Inflammatory macrophage treated with lipopolysaccharide for 4 hours (primary cell): ENCODE data around the gene CPXM1.
A peak's percentile ranks its signal among the peaks of the same experiment; 100 is the strongest.
"Not testable (repeated sequence)": the region's sequence is repeated elsewhere in the genome, so short reads cannot be mapped to it uniquely, and the experiment has no call there.

ENCODE experiments used
- DNase-seq: peaks from one replicate; pipeline ENCODE4 v3.0.0-alpha.2; 2020

CPXM1 gene

DNA sequence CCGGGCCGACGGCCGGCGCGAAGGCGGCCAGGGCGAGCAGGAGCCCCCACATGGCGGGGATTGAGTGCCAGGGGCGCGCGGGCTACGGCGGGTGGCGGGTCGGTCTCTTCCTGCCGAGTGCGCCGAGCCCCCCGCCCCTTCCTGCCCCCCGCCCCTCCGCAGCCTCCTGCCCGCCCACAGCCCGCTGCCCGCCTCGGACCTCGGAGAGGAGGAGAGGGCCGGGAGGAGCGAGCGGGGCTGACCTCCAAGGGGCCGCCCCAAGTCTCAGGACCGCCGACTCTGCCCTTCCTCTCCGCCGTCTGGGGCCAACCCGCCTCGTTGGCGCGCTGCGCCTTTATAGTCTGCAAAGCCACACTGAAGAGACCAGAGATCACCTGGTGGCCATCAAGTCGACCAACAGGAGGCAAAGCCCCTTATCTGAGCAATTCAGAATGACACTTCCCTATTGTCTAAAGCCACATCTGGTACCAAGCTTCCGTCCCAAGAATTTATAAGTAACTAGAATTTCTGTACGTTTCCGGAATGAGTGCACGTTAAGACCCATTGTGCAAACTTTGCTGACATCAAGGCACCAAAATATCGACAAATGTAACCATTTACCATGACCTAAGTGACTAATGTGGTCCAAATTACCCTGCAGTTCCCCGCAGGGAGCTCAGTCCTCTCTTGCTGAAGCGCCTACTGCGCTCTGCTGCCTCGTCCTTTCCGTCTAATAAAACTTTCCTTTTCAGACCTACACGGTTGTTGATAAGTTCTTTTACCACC, at the start of gene CPXM1:
Gene CPXM1 (minus strand): TSS at position 107 of the 765 bp plus-strand sequence. CDS start 55 bp downstream, at position 52.
- peak; percentile 87 for DNase-seq

DNA sequence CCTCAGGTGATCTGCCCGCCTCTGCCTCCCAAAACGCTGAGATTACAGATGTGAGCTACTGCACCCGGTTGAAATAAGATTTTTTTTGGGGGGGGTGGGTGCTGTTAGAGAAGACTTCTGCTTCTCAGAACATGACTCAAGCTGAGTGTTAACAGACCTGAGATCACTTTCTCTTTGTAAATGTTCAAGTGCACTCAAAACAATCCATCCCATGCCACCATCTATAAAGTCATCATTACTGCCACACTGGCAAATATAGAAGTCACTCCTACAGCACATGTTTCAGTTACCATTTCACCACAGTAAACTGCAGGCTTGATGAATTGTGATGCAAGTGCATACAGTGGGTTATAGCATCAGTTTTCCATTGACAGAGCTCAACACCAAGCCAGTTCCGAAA, 49.1 kb upstream of the CPXM1 start:
- DNase-seq = peak; percentile 30

DNA sequence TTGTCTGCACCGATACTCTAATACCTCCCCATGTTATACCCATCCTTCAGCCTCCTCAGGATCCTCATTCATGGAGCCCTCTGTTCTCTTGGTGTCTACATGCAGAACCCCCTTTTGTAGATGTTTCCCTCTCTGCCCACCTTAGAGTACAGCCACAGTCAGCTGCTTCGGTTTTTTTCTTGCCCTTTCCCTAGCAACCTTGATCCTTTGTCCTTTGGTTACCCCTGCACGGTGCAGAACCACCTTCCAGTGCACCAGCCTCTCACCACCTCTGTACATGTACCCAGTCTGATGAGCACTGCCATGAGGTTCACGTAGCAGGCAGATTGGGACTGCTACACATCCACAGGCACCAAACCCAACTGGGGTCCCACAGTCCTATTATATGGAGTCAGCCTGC, 47.4 kb upstream of the CPXM1 start:
- no peak for DNase-seq

DNA sequence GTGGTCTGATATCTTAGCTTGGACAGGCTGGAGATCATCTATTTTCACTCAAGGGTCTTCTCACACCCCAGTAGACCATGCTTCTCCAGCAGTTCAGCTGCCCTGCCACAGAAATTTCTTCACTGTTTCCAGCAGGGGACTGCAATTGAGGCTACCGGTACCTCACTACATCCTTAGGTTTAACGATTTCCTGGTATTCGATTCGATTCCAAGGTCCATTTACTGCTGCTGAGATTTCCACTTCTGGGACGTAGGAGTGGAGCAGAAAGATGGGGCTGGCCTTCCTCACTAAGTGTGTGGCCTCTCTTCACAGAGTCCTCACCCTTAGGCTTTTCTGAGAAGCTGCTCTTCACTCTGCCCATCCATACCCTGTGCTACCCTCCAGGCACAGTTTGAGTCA, 46.3 kb upstream of the CPXM1 start:
- DNase-seq = no peak

DNA sequence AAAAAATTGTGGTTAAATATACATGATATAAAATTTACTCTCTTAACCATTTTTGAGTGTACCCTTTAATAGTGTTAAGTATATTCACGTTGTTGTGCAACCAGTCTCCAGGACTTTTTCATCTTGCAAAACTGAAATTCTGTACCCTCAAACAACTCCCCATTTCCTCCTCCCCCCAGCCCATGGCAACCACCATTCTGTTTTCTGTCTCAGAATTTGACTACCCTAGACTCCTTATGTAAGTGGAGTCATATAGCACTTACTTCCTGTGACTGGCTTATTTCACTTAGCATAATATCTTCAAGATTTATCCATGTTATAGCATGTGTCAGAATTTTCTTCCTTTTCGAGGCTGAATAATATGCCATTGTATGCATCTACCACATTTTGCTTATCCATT, 45.2 kb upstream of the CPXM1 start:
- peak; percentile 25 for DNase-seq

DNA sequence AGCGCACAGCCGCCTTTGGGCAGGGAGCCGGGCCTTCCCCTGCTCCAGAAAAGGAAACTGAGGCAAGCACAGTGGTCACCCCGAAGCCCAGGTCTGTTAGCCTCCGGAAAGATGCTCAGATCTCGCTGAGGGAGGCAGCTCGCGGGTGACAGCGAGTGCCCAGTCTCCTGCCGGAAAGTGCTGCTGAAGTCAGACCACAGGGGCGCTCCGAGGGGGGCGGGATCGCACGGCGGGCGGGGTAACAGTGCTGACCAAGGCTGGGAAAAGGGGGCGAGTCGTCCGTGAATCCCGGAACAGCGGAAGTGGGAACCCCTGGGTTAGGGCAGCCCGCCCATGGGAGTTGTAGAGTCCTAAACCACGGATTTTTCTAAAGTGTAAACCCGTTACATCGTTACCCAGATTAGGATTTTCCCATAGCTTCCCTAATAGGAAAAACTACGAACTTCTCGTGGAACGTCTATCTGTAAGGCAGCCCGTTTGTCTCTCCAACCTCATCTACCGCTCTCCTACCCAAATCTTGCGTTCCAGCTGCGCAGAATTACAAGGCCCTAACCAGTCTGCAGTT, 40.6 kb upstream of the CPXM1 start:
- DNase-seq = peak; percentile 55

DNA sequence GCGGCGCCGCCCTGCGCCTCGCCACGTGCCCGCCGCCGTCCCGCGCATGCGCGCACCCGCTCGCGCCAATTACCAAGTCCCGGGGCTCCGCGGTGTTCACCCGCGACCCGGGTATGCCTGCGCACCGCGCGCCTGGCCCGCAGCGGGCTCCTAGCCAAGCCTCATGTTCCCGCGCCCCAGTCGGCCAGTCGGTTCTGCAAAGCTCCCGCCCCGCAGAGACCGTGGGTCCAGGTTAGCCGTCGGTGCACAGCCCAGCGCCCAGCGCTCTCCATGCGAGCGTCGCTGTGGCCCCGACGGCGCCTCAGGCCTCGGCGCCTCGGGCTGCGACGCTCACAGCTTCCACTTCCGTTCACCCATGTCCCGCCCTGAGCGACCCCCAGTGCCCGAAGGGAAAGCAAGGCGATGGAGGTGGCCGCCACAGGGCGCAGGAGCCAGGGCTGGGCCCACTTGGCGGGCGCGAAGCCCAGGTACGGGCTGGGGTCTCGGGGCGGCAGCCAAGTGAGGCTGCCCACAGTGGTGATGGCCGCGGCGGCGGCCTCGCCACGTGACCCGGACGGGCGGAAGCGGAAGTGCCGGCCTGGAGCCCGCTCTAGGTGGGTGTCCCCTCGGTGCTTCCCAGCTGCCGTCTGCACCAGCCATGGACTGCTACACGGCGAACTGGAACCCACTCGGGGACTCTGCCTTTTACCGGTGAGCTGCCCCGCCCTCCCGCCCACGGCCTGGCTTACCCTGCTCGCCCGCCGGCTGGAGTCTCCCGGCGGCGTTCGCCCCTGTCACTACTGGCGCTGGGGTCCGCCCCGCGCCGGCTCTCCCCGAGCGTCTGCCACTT, 39.9 kb upstream of the CPXM1 start, which contains the start of the genes PCED1A and VPS16:
Gene PCED1A (minus strand): TSS at position 518 of the 829 bp plus-strand sequence. CDS start 743 bp downstream, outside the sequence.
Gene VPS16 (plus strand): TSS at position 608 of the 829 bp plus-strand sequence. CDS start 30 bp downstream, at position 638.
- peak; percentile 89 for DNase-seq

DNA sequence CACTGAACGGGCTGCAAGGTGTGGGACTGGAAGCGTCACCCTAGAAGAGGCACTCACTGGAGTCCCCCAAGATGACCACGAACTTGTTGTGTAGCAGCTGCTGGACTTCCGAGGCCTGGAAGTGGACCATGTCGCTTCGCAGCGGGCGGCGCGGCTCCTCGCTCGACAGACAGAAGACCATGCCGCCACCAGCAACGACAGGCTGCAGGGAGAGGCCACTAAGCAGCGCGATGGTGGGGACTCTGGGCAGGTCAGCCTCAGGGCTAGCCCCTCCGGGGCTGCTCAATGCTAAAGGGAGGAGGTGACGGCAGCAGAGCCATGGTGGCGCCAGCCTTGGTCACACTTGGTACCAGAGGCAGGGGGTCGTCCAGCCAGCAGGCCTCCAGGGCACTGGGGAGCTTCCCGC, 39.3 kb upstream of the CPXM1 start:
- DNase-seq = no peak

DNA sequence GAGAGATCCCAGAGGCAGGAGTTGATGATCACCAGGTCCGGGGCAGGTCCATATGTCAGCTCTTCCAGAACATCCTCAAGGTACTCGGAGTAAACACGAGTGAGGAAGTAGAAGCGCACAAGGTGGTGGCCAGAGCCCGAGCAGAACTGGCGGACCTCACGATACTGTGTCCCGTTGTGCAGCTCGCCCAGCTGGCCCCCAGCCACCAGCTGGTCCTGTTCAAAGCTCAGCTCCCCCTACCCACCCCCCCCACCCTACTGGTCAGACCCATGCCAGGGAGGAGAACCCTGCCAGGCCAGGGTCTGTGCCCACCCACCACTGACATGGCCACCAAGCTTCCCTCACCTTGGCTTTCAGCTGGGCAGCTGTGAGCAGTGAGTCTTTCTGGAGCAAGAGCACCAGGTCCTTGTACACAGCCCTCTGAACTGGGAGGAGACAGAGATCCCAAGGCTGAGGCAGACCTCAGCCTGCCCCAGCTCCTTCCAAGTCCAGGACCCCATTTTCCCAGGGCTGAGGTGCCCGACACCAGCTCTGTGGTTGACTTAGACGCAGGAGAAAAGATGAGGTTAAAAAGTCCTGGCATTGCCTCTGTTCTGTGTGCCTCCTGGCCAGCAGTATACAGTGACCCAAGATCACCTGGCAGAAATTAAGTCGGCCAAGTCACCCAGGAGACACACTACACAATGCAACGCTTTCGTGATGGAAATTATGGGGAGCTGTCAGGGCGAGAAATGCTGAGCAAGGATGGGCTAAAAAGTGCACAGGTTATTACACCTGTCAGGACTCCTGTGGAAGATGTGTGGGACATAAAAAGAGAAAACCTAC, 38.6 kb upstream of the CPXM1 start:
- no peak for DNase-seq

DNA sequence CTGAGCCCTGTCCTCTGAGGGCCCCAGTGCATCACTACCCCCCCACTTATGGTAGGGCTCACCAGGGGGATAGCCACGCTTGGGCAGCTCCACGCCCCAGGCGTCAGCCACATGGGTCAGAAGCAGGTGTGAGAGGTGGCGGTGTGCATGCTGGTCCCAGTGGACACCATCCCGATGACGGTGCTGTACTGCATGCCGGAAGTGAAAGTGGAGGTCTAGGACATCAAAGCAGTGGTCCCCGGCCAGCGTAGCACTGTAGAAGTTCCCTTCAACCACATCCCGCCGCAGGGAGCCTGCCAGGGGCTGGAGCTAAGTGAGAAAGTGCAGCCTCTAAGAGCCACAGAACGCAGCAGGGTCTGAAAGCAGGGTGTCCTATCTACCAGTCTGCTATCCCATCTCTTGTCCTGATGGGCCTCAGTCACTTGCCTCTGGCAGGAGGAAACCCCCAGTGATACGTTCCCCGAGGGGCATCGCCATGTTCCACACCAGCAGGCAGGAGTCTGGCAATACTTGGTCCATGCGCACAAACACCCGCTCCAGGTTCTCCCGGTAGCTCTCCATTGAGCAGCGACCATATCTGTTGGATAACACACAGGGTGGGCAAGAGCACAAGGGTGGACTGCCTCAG, 37.9 kb upstream of the CPXM1 start:
- DNase-seq = no peak

DNA sequence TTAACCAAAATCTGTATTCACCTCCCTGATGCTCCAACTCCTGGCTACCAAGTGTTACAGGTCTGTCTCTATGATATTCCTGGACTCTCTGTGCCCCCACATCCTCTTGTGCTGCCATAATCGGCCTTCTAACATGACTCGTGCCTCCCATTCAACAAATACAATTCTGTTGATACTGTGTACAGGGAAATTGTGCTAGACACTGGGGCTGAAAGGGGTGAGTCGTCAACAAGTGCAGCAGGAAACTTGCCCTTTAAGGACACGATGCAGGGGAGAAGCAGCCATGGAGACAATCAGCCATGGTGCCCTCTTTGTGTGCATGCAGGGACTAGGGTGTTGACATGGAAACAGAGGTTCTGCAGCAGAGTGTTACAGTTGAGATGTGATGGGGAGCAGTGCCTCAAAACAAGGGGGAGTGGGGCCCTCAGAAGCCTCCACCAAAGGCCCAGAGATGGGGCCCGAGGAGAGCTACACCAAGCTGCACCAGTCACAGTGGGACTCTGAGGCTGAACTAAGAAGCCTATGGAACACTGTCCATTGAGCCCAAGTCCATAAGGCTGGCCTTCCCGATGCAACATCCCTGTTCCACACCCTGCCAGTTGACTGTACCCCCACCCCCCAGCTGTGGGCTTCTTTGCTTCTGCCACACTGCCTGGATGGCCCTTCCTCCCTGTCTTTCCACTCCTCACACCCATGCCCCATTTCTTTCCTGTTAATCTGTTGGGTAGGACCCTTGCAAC, 37.0 kb upstream of the CPXM1 start:
- DNase-seq = no peak

DNA sequence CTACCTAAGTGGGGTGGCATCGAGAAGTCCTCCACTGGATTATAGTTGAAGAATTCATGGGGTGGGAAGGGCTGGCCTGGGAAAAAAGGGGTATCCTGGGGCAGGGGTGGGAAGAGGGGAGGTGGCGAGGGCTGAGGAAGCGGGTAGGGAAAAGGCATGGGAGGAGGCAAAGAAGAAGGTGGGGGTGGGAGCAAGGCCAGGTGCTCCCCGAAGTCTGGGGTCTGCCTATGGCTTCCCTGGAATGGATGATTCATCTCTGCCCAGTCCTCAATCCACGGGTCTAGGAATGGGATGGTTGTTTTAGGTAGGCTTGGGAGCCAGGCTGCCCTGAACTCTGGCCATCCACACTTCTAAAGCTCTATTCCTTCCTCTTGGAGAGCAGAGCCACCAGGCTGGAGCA, 35.6 kb upstream of the CPXM1 start:
- DNase-seq = no peak

DNA sequence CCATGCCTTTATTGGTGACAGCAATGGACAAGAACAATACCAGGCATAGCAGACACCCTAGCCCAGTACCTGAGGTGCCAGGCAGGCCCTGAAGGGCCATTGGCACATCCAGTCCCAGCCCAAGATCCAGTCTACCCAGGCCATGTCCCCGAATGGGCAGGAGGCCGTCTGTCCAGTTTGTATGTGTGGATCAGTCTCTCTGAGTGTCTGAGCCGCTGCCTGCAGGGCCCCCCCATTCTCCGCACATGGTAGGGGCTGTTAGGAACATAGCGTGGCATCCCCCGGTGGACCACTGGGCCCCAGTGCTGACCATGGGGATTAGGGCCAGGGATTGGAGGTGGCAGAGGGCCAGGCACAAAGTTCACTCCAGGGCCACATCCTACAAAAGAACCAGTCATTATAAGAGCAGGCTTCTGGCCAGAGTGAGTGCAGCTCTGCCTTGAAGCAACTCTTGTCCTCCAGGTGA, 34.9 kb upstream of the CPXM1 start:
- DNase-seq = no peak

DNA sequence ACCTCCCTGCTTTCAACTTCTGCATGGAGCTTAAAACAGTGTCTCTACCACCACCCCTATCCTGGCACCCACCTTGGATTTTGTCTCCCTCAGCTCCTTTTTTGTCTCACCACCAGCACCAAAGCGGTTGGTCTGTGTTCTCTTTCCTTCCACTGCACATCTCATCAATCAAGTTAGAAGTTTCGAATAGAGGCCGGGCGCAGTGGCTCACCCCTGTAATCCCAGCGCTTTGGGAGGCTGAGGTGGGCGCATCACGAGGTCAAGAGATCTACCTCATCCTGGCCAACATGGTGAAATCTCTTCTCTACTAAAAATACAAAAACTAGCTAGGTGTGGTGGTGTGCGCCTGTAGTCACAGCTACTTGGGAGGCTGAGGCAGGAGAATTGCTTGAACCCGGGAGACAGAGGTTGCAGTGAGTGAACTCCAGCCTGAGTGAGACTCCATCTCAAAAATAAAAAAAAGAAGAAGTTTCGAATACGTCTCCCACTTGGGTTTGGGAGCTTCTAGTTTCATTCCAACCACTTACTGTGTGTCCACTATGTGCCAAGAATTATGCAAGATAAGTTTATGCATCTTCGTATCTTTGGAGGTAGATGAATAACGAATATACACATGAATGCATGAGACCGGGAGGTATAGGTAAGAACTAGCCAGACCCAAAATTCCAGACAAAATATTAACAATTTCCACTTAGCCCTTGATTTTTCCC, 34.1 kb upstream of the CPXM1 start:
- DNase-seq = peak; percentile 61

DNA sequence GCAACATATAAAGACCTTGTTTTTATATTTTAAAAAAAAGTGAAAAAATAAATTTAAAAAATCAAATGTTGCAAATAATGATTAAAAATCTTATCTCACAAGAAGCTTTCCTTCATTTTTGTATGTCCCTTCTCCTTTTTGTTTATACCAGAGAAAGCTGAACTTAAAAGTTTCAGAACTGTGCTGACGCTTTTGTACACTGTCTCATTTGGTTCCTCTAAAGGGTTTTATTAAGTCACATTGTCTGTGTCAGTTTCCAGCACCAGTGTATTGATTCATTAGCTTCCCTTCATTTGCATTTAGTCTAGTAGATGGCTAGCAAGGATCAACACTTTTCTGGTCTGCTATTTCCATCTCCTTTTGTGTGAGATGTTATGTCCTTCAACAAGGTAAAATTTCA, 33.3 kb upstream of the CPXM1 start:
- peak; percentile 83 for DNase-seq

DNA sequence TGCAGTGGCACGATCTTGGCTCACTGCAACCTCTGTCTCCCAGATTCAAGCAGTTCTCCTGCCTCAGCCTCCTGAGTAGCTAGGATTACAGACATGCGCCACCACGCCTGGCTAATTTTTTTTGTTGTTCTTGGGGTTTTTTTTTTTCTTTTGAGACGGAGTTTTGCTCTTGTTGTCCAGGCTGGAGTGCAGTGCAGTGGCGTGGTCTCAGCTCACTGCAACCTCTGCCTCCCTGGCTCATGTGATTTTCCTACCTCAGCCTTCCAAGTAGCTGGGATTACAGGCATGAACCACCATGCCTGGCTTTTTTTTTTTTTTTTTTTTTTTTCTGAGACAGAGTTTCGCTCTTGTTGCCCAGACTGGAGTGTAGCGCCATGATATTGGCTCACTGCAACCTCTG, 30.8 kb upstream of the CPXM1 start:
- DNase-seq = not testable (repeated sequence)

DNA sequence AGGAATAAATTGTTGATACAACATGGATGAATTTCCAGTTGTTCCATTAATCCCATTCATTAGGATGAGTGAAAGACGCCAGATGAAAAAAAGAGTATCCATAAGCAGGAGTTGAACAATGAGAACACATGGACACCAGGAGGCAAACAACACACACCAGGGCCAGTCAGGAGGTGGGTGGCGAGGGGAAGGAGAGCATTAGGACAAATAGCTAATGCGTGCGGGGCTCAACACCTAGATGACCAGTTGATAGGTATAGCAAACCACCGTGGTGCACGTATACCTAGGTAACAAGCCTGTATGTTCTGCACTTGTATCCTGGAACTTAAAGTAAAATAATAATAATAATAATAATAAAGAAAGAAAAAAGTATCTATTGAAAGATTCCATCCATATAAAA, 28.9 kb upstream of the CPXM1 start:
- DNase-seq = no peak

DNA sequence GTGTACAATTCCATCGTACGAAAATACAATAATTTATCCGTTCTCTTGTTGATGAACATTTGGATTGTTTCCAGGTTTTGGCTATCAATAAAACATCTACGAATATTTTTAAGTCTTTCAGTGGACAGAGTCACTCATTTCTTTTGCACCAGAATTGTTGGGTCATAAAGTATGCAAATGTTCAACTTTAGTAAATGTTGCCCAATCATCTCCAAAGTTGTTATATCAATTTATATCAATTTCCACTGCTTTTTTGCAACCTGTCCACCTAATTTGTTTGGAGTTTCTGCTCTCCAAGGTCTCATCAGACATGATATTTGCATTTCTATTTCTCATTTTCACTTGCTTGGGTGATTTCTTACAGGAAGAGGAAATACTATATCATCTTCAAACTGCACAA, 26.2 kb upstream of the CPXM1 start:
- no peak for DNase-seq

DNA sequence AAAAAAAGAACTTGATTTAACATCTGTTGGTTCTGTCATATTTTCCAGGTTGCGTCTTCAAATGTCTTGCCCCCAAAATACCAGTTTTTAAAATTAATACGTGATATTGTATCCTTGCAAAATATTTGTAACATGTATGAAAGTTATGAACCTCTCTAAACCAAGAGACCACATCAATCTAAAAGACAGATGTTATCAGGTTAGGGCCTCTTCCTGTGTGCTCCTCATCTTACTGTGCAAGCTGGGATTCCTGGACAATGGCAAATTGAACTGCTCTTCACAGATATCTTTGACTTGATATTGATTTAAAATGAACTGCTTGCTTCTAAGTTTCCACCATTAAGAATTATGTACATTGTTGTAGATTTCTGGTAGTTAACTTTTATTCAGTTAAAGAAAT, 25.3 kb upstream of the CPXM1 start:
- DNase-seq = no peak

DNA sequence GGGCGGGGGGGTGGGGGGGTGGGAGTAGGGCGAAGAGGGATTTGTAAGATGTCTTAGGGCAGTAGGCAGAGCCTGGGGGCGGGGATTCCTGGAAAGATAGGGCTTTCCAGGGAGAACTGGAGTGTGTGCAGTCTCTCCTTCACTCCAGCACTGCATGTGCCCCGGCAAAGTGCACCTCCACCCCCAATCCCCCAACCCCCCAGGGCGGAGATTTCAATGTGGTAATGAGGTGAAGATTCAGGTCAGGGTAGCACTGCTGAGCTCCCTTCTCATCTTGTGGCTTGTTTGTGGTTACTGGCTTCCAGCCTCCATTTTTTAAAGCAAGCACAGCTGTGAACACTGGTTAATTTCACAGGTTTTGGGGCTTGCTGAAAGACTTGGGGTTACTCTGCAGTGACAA, 21.6 kb upstream of the CPXM1 start:
- DNase-seq = no peak
